DND-41 (cell line): ENCODE results near the gene TRIAP1.

Source experiments
- ATAC-seq: fragments of 200-7000 bp; cut with Tn5 transposase; 3 replicates; pipeline ENCODE4 v1.9.1; 2021; ENCODE audit warnings: low read depth; ENCODE audit not compliant: insufficient read depth
- DNase-seq: peaks from one replicate; pipeline ENCODE4 v3.0.0-alpha.2; 2020
- H2AFZ ChIP-seq: 2 replicates; pipeline ENCODE4 v1.6.0; 2012; ENCODE audit warnings: low read depth, low read length
- H3K27ac ChIP-seq: 2 replicates; pipeline ENCODE4 v1.5.1; 2012; ENCODE audit warnings: low read length, inconsistent platforms
- H3K27me3 ChIP-seq: fragments of 200-600 bp; sonication (generic); 2 replicates; pipeline ENCODE4 v1.6.0; 2012; ENCODE audit warnings: low read length, mild to moderate bottlenecking, inconsistent platforms; ENCODE audit not compliant: insufficient read depth, poor library complexity
- H3K36me3 ChIP-seq: 2 replicates; pipeline ENCODE4 v1.5.1; 2012; ENCODE audit warnings: low read length, inconsistent platforms; ENCODE audit not compliant: insufficient read depth
- H3K4me1 ChIP-seq: 2 replicates; pipeline ENCODE4 v1.5.1; 2012; ENCODE audit warnings: mild to moderate bottlenecking, low read length; ENCODE audit not compliant: insufficient read depth
- H3K4me2 ChIP-seq: 2 replicates; pipeline ENCODE4 v1.6.0; 2012; ENCODE audit warnings: mild to moderate bottlenecking, moderate library complexity, low read length, inconsistent platforms; ENCODE audit not compliant: insufficient read depth
- H3K4me3 ChIP-seq, 2 experiments: fragments of 200-600 bp in 1 of 2; shearing (Covaris generic) in 1 of 2; 2 replicates each; pipeline ENCODE4 v1.5.1; 2012 to 2016; ENCODE audit warnings: inconsistent platforms in 2 of 2, low read length in 2 of 2, mild to moderate bottlenecking in 2 of 2, low read depth in 1 of 2, moderate library complexity in 1 of 2
- H3K79me2 ChIP-seq: 2 replicates; pipeline ENCODE4 v1.6.0; 2012; ENCODE audit warnings: low read length, inconsistent platforms; ENCODE audit not compliant: insufficient read depth
- H3K9ac ChIP-seq: 2 replicates; pipeline ENCODE4 v1.6.0; 2012; ENCODE audit warnings: low read depth, mild to moderate bottlenecking, inconsistent platforms, low read length, moderate library complexity
- H3K9me3 ChIP-seq: 2 replicates; pipeline ENCODE4 v1.5.1; 2012; ENCODE audit warnings: low read length, moderate library complexity, mild to moderate bottlenecking, inconsistent platforms; ENCODE audit not compliant: insufficient read depth, severe bottlenecking
- H4K20me1 ChIP-seq: 2 replicates; pipeline ENCODE4 v1.6.0; 2012; ENCODE audit warnings: low read length; ENCODE audit not compliant: insufficient read depth
- CTCF ChIP-seq: IDR thresholded peaks from 2 replicates; pipeline ENCODE4 v1.5.1; 2012; ENCODE audit warnings: borderline replicate concordance, low read length, moderate library complexity, mild to moderate bottlenecking; ENCODE audit not compliant: poor library complexity, severe bottlenecking; ENCODE audit errors: extremely low read depth
- EZH2 ChIP-seq: IDR thresholded peaks from 3 replicates; pipeline ENCODE4 v1.6.1; 2012; ENCODE audit warnings: borderline replicate concordance, low read depth, mild to moderate bottlenecking, moderate library complexity, low read length, inconsistent platforms; ENCODE audit not compliant: severe bottlenecking

TRIAP1 gene

GRCh38 chr12:120480211-120480610 lies 34.0 kb upstream of the TRIAP1 start:
- H3K4me1 ChIP-seq, result no peaks in the 10 kb centered on the region

GRCh38 chr12:120479458-120479857 lies 33.3 kb upstream of the TRIAP1 start:
- H3K79me2 ChIP-seq, result no peaks in the 10 kb centered on the region
- TF ChIP-seq EZH2 (no peak), CTCF (no peak)
- H3K9me3 ChIP-seq, result no peaks in the 10 kb centered on the region
- no peaks in the 10 kb centered on the region for H3K27me3 ChIP-seq
- no peak overlapping the region for H3K9ac ChIP-seq
- no peaks in the 10 kb centered on the region for H3K4me1 ChIP-seq
- H4K20me1 ChIP-seq, result no peaks in the 10 kb centered on the region; the same call in 1 of the 2 replicates
- H3K27ac ChIP-seq, result no peak overlapping the region
- H3K4me2 ChIP-seq, result no peak overlapping the region
- H2AFZ ChIP-seq, result no peak overlapping the region
- H3K36me3 ChIP-seq, result no peaks in the 10 kb centered on the region; the same call in 1 of the 2 replicates
- ATAC-seq, result no peak
- no peak for DNase-seq
- H3K4me3 ChIP-seq, result no peak overlapping the region

More at GRCh38 chr12:120480211-120480610, 34.0 kb upstream of the TRIAP1 start:
- TF ChIP-seq EZH2 (no peak), CTCF (no peak)
- no peak overlapping the region for H2AFZ ChIP-seq
- H3K4me3 ChIP-seq, result no peak overlapping the region
- no peak overlapping the region for H3K27ac ChIP-seq
- no peaks in the 10 kb centered on the region; the same call in 1 of the 2 replicates for H3K36me3 ChIP-seq
- H3K9ac ChIP-seq, result no peak overlapping the region
- DNase-seq (no peak), ATAC-seq (no peak)
- H3K27me3 ChIP-seq, result no peaks in the 10 kb centered on the region
- H3K79me2 ChIP-seq, result no peaks in the 10 kb centered on the region
- no peaks in the 10 kb centered on the region for H3K9me3 ChIP-seq
- no peaks in the 10 kb centered on the region; the same call in 1 of the 2 replicates for H4K20me1 ChIP-seq
- no peak overlapping the region for H3K4me2 ChIP-seq

GRCh38 chr12:120475643-120476042 lies 29.5 kb upstream of the TRIAP1 start:
- DNase-seq, result no peak
- H3K4me3 ChIP-seq, result no peak overlapping the region
- H3K27ac ChIP-seq, result no peak overlapping the region
- no peak overlapping the region for H2AFZ ChIP-seq
- no peaks in the 10 kb centered on the region; the same call in 1 of the 2 replicates for H4K20me1 ChIP-seq
- no peaks in the 10 kb centered on the region for H3K36me3 ChIP-seq
- H3K79me2 ChIP-seq, result peaks cover 16% of the 10 kb centered on the region; the same call in 1 of the 2 replicates
- H3K27me3 ChIP-seq, result no peaks in the 10 kb centered on the region
- H3K4me2 ChIP-seq, result no peak overlapping the region
- TF ChIP-seq CTCF (no peak), EZH2 (no peak)
- H3K9ac ChIP-seq, result no peak overlapping the region
- peaks cover 12% of the 10 kb centered on the region for H3K4me1 ChIP-seq
- no peaks in the 10 kb centered on the region for H3K9me3 ChIP-seq
- ATAC-seq, result no peak

GRCh38 chr12:120474616-120474960 lies 28.4 kb upstream of the TRIAP1 start:
- no peak for ATAC-seq
- no peak for TF ChIP-seq EZH2
- TF ChIP-seq CTCF, result no peak
- Histone ChIP-seq H3K36me3 (no peaks in the 10 kb centered on the region; the same call in 1 of the 2 replicates), H2AFZ (no peak overlapping the region), H3K27ac (no peak overlapping the region), H3K4me3 (no peak overlapping the region), H3K9ac (no peak overlapping the region), H3K79me2 (peaks cover 25% of the 10 kb centered on the region), H3K4me2 (no peak overlapping the region), H3K9me3 (no peaks in the 10 kb centered on the region), H3K4me1 (peaks cover 21% of the 10 kb centered on the region), H3K27me3 (no peaks in the 10 kb centered on the region), H4K20me1 (no peaks in the 10 kb centered on the region; the same call in 1 of the 2 replicates)
- DNase-seq, result no peak
